GM12878 (cell line): ENCODE data around the gene PHF14. TPM values are rescaled to one million over a fixed set of nuclear protein-coding genes. Genes with fewer than 3 reads are reported as not detected.

Experiments
- BCL11A ChIP-seq: IDR thresholded peaks from 2 replicates; pipeline ENCODE4 v1.6.1; 2011; ENCODE audit warnings: low read depth, low read length
- BCL3 ChIP-seq: IDR thresholded peaks from 2 replicates; pipeline ENCODE4 v1.6.1; 2011; ENCODE audit warnings: borderline replicate concordance, low read depth, mild to moderate bottlenecking, moderate library complexity, low read length; ENCODE audit not compliant: insufficient read depth, poor library complexity, severe bottlenecking
- NR2F1 ChIP-seq: fragments of 450-650 bp; conservative IDR thresholded peaks from 2 replicates; pipeline ENCODE4 v1.6.1; 2017; ENCODE audit warnings: mild to moderate bottlenecking
- POLR2AphosphoS2 ChIP-seq: IDR thresholded peaks from 2 replicates; pipeline ENCODE4 v1.6.1; 2011; ENCODE audit warnings: low read depth, mild to moderate bottlenecking, low read length, improper control_type of control experiment, moderate library complexity
- POU2F2 ChIP-seq: IDR thresholded peaks from 3 replicates; pipeline ENCODE4 v1.6.1; 2011; ENCODE audit warnings: low read depth, mild to moderate bottlenecking, low read length, borderline replicate concordance
- RCOR1 ChIP-seq: conservative IDR thresholded peaks from 2 replicates; pipeline ENCODE4 v1.6.1; 2012; ENCODE audit warnings: low read depth, low read length, improper control_type of control experiment
- RELA ChIP-seq: fragments of 450-650 bp; IDR thresholded peaks from 2 replicates; pipeline ENCODE4 v1.8.0; 2014; ENCODE audit warnings: borderline replicate concordance; ENCODE audit not compliant: partially characterized antibody
- SMARCA5 ChIP-seq: fragments of 450-650 bp; IDR thresholded peaks from 2 replicates; pipeline ENCODE4 v1.6.1; 2017; ENCODE audit warnings: mild to moderate bottlenecking
- SMC3 ChIP-seq: IDR thresholded peaks from 2 replicates; pipeline ENCODE4 v1.6.1; 2011; ENCODE audit warnings: low read length, improper control_type of control experiment, borderline replicate concordance
- SUZ12 ChIP-seq: fragments of 200-600 bp; sonication (generic); IDR thresholded peaks from one replicate; pipeline ENCODE4 v1.6.1; 2018; ENCODE audit warnings: antibody characterized with exemption, mild to moderate bottlenecking; ENCODE audit not compliant: unreplicated experiment
- TCF7 ChIP-seq: IDR thresholded peaks from 2 replicates; pipeline ENCODE4 v1.6.1; 2014; ENCODE audit warnings: antibody characterized with exemption, borderline replicate concordance
- ZNF24 ChIP-seq: fragments of 450-650 bp; IDR thresholded peaks from 2 replicates; pipeline ENCODE4 v1.6.1; 2017; ENCODE audit warnings: antibody characterized with exemption, mild to moderate bottlenecking
- polyA plus RNA-seq, 11 experiments: library from polyadenylated mRNA; depleted of rRNA in 4 of 11; unstranded in 6 of 11; stranded (reverse) in 5 of 11; fragments of >200 nt; fragmentation: Nextera tagmentation in 4 of 11; fragmentation: Illumina TruSeq in 1 of 11; extraction: Ambion mirVana in 4 of 11; extraction: Trizol in 1 of 11; gene quantifications; 1 replicate in 1 of 11; 2 replicates in 10 of 11; pipeline versions ENCODE4 v1.2.1 to v1.2.3, GENCODE V29; 2011 to 2016; ENCODE audit warnings: inconsistent platforms in 2 of 11, missing spikeins in 2 of 11, low read depth in 1 of 11
- total RNA-seq, 4 experiments: library from RNA; depleted of rRNA in 3 of 4; stranded (reverse); fragments of >200 nt in 3 of 4; fragmentation: Illumina TruSeq in 1 of 4; extraction: Trizol in 1 of 4; gene quantifications; 2 replicates each; pipeline versions ENCODE4 v1.2.1 to v1.2.3, GENCODE V29; 2013 to 2021
- TF ChIP-seq, protein P1 (sequence below): fragments of 150-350 bp; IDR thresholded peaks from 2 replicates; pipeline ENCODE4 v1.6.1; 2014; ENCODE audit warnings: mild to moderate bottlenecking, low read depth, low read length
- TF ChIP-seq, protein P2 (sequence below): IDR thresholded peaks from 2 replicates; pipeline ENCODE4 v1.6.1; 2012; ENCODE audit warnings: low read depth, low read length, improper control_type of control experiment
- TF ChIP-seq, protein P3 (sequence below): fragments of 450-650 bp; IDR thresholded peaks from 2 replicates; pipeline ENCODE4 v1.6.1; 2017; ENCODE audit warnings: low read depth, mild to moderate bottlenecking, moderate library complexity
- TF ChIP-seq, protein P4 (sequence below): fragments of 450-650 bp; IDR thresholded peaks from 2 replicates; pipeline ENCODE4 v1.6.1; 2017; ENCODE audit warnings: antibody characterized with exemption, mild to moderate bottlenecking, moderate library complexity
- TF ChIP-seq, protein P5 (sequence below): fragments of 450-650 bp; formaldehyde crosslinking; IDR thresholded peaks from 2 replicates; pipeline ENCODE4 v1.4.0; 2020; ENCODE audit warnings: mild to moderate bottlenecking, moderate library complexity

The PHF14 gene
- total and polyA plus RNA-seq, 10 of the 15 experiments (the other 5 are each of a cell fraction or from before 2014, with no cell fraction given): 21.3 to 47.1 (median 29.9) TPM

- TF ChIP-seq, protein P1, sequence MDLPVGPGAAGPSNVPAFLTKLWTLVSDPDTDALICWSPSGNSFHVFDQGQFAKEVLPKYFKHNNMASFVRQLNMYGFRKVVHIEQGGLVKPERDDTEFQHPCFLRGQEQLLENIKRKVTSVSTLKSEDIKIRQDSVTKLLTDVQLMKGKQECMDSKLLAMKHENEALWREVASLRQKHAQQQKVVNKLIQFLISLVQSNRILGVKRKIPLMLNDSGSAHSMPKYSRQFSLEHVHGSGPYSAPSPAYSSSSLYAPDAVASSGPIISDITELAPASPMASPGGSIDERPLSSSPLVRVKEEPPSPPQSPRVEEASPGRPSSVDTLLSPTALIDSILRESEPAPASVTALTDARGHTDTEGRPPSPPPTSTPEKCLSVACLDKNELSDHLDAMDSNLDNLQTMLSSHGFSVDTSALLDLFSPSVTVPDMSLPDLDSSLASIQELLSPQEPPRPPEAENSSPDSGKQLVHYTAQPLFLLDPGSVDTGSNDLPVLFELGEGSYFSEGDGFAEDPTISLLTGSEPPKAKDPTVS: no peak
- TF ChIP-seq, protein P2, sequence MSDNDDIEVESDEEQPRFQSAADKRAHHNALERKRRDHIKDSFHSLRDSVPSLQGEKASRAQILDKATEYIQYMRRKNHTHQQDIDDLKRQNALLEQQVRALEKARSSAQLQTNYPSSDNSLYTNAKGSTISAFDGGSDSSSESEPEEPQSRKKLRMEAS: peak; percentile 44; the same call in 1 of the 2 replicates
- peak; percentile 71; the same call in 1 of the 3 replicates for TF ChIP-seq POU2F2
- TF ChIP-seq, protein P3, sequence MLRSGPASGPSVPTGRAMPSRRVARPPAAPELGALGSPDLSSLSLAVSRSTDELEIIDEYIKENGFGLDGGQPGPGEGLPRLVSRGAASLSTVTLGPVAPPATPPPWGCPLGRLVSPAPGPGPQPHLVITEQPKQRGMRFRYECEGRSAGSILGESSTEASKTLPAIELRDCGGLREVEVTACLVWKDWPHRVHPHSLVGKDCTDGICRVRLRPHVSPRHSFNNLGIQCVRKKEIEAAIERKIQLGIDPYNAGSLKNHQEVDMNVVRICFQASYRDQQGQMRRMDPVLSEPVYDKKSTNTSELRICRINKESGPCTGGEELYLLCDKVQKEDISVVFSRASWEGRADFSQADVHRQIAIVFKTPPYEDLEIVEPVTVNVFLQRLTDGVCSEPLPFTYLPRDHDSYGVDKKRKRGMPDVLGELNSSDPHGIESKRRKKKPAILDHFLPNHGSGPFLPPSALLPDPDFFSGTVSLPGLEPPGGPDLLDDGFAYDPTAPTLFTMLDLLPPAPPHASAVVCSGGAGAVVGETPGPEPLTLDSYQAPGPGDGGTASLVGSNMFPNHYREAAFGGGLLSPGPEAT: no peak
- TF ChIP-seq, protein P4, sequence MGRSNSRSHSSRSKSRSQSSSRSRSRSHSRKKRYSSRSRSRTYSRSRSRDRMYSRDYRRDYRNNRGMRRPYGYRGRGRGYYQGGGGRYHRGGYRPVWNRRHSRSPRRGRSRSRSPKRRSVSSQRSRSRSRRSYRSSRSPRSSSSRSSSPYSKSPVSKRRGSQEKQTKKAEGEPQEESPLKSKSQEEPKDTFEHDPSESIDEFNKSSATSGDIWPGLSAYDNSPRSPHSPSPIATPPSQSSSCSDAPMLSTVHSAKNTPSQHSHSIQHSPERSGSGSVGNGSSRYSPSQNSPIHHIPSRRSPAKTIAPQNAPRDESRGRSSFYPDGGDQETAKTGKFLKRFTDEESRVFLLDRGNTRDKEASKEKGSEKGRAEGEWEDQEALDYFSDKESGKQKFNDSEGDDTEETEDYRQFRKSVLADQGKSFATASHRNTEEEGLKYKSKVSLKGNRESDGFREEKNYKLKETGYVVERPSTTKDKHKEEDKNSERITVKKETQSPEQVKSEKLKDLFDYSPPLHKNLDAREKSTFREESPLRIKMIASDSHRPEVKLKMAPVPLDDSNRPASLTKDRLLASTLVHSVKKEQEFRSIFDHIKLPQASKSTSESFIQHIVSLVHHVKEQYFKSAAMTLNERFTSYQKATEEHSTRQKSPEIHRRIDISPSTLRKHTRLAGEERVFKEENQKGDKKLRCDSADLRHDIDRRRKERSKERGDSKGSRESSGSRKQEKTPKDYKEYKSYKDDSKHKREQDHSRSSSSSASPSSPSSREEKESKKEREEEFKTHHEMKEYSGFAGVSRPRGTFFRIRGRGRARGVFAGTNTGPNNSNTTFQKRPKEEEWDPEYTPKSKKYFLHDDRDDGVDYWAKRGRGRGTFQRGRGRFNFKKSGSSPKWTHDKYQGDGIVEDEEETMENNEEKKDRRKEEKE: no peak
- TF ChIP-seq SMARCA5: no peak
- no peak for TF ChIP-seq BCL11A
- peak; percentile 78 for TF ChIP-seq NR2F1
- peak; percentile 69; the same call in 1 of the 2 replicates for TF ChIP-seq POLR2AphosphoS2
- TF ChIP-seq ZNF24: no peak
- TF ChIP-seq RCOR1: no peak
- TF ChIP-seq BCL3: no peak
- no peak for TF ChIP-seq SMC3
- no peak for TF ChIP-seq TCF7
- TF ChIP-seq, protein P5, sequence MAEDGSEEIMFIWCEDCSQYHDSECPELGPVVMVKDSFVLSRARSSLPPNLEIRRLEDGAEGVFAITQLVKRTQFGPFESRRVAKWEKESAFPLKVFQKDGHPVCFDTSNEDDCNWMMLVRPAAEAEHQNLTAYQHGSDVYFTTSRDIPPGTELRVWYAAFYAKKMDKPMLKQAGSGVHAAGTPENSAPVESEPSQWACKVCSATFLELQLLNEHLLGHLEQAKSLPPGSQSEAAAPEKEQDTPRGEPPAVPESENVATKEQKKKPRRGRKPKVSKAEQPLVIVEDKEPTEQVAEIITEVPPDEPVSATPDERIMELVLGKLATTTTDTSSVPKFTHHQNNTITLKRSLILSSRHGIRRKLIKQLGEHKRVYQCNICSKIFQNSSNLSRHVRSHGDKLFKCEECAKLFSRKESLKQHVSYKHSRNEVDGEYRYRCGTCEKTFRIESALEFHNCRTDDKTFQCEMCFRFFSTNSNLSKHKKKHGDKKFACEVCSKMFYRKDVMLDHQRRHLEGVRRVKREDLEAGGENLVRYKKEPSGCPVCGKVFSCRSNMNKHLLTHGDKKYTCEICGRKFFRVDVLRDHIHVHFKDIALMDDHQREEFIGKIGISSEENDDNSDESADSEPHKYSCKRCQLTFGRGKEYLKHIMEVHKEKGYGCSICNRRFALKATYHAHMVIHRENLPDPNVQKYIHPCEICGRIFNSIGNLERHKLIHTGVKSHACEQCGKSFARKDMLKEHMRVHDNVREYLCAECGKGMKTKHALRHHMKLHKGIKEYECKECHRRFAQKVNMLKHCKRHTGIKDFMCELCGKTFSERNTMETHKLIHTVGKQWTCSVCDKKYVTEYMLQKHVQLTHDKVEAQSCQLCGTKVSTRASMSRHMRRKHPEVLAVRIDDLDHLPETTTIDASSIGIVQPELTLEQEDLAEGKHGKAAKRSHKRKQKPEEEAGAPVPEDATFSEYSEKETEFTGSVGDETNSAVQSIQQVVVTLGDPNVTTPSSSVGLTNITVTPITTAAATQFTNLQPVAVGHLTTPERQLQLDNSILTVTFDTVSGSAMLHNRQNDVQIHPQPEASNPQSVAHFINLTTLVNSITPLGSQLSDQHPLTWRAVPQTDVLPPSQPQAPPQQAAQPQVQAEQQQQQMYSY (CRISPR knock-in tag): no peak
- no peak for TF ChIP-seq SUZ12
- TF ChIP-seq RELA: no peak
Observed at GRCh38 chr7:10973061-10973941, at the start of gene PHF14 (continued).
